Lower leg skin (tissue), 3 donors: ENCODE results near the gene JPH2.

Source experiments
- POLR2A ChIP-seq, 2 donors: fragments of 450-650 bp; IDR thresholded peaks; one replicate each; pipeline ENCODE4 v1.6.1; 2016 to 2017; ENCODE audit warnings: antibody characterized with exemption in 2 of 2, mild to moderate bottlenecking in 1 of 2, moderate library complexity in 1 of 2
- TF ChIP-seq, protein P1 (sequence below), 3 donors: fragments of 450-650 bp; IDR thresholded peaks; one replicate each; pipeline ENCODE4 v1.5.1; 2016; ENCODE audit warnings: antibody characterized with exemption in 3 of 3, mild to moderate bottlenecking in 3 of 3, moderate library complexity in 2 of 3

DNA sequence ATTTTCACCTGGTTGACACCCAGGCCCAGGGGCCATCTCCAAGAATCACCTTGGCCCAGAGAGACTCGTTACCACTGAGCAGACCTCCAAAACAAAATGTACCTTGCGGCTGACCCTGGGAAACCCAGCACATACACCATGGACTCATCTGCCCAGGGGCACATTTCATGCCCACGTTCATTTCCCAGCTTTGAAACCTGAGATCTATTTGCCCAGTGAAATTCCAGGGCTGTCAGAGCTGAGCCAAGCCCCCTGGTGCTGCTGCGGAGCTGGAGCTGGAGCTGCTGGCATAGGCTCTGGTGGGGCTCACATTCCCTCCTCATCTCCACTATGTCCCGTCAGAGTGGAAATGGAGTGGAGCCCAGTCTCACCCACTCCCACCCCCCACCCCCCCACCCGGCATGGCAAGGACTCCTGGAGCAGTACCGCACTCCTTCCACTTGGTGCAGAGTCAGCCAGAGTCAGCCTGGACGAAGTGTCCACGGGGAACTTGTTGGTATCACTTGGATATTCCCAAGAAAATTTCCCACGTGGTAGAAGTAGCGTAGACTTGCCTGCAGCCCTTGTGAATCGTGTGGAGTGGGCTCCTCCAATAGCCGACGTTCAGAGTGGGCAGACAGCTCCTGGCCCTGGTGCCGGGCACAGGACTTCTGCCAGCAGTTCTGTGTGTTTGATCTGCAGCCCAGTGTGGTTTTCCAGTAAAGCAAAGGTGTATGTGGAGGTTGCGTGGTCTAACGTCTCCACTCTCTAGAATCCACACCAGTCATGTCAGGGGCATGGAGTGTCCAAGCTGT is 41.7 kb upstream of the JPH2 start:
- TF ChIP-seq, protein P1, sequence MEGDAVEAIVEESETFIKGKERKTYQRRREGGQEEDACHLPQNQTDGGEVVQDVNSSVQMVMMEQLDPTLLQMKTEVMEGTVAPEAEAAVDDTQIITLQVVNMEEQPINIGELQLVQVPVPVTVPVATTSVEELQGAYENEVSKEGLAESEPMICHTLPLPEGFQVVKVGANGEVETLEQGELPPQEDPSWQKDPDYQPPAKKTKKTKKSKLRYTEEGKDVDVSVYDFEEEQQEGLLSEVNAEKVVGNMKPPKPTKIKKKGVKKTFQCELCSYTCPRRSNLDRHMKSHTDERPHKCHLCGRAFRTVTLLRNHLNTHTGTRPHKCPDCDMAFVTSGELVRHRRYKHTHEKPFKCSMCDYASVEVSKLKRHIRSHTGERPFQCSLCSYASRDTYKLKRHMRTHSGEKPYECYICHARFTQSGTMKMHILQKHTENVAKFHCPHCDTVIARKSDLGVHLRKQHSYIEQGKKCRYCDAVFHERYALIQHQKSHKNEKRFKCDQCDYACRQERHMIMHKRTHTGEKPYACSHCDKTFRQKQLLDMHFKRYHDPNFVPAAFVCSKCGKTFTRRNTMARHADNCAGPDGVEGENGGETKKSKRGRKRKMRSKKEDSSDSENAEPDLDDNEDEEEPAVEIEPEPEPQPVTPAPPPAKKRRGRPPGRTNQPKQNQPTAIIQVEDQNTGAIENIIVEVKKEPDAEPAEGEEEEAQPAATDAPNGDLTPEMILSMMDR (IDR thresholded peaks at IDR 0.05) = no peak
- no peak for TF ChIP-seq POLR2A (IDR thresholded peaks at IDR 0.05)
